GM18511 (cell line): Measurements from ENCODE around the gene PHF1.
"Not testable (repeated sequence)": the region's sequence is repeated elsewhere in the genome, so short reads cannot be mapped to it uniquely, and the experiment has no call there.

Experiments used
- ATAC-seq: cut with Tn5 transposase; IDR thresholded peaks from one replicate; pipeline ENCODE4 v1.9.1; 2021; ENCODE audit warnings: mild to moderate bottlenecking, moderate library complexity; ENCODE audit not compliant: unreplicated experiment

Gene PHF1

DNA sequence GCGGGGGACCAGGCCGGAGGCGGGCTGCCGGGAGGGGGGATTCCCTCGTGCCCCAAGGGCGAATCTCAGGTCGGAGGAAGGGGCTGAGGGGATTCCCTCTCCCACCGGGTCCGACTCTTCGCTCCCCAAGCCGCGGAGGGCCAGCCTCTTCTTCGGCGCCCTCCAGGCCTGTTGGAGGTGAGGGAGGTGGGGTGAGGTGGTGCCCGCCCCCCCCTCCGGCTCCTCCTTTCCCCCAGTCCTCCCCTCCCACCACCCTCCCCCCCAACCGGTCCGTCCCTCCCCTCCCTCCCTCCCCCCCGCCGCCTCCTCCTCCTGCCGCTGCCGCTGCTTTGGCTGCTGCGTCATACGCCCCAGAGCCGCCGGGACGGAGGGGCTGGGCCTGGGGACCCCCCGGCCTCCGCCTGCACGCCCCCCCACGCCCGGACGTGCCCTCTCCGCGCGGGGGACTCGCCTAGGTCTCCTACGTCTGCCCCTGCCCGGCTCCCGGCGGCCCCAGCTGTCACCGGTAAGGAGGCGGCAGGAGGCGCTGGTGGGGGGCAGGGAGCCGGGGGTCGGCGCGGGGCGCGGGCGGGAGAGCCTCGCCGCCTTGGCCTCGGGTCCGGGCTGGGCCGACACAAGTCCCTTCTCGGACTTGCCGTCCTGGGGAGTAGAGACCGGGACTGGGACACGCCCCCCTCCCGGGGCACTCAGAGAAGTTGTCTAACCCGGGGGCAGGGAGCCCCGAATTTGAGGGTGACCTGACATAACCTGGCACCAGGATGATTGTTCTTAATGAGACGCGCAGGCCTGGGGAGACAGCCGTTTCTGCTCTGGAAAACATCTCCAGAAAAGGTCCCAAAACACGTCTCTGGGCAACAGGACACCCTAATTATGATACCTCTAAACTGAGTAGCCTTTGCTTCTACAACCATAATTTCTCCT, at the start of gene PHF1:
Gene PHF1, plus strand, starts transcription at position 304 of the 921 bp plus-strand sequence. CDS start 1,250 bp downstream, outside the sequence.
- ATAC-seq, result peak; percentile 42

DNA sequence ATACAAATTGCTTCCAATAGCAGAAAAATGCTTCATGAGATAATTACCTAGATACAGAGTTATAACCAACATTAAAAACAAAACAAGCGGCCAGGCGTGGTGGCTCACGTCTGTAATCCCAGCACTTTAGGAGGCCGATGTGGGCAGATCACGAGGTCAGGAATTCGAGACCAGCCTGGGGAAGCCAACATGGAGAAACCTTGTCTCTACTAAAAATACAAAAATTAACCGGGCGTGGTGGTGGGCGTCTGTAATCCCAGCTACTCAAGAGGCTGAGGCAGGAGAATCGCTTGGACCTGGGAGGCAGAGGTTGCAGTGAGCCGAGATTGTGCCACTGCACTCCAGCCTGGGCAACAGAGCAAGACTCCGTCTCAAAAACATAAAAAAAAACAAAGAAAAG, 47.3 kb upstream of the PHF1 start:
- ATAC-seq, result not testable (repeated sequence)

DNA sequence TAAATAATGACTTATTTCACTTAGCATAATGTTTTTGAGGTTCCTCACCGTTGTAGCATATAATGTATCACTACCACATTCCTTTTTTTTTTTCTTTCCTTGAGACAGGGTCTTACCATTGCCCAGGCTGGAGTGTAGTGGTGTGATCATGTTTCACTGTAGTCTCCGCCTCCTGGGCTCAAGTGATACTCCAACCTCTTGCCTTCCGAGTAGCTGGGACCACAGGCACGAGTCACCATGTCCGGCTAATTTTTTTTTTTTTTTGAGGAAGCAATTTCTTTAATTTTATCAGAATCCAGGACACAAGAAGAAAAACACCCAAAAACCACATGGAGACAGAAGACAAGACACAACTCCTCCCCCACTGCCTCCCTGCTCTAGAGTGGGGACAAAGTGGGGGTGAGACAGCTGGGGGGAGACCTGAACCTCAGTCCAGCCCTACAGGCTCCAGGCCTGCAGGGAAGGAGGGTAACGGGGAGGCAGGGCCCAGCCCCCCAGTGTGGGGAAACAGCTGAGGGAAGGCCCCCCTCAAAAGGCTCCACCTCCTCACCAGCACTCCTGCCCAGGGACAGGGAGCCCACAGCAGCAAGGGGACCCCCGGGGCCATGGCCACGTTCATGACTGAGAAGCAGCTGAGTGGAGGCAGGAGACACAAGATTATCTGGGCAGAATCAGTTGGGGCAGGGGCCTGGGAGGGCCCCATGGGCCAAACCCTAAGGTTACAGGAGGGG, 46.2 kb upstream of the PHF1 start:
- ATAC-seq, result not testable (repeated sequence)

DNA sequence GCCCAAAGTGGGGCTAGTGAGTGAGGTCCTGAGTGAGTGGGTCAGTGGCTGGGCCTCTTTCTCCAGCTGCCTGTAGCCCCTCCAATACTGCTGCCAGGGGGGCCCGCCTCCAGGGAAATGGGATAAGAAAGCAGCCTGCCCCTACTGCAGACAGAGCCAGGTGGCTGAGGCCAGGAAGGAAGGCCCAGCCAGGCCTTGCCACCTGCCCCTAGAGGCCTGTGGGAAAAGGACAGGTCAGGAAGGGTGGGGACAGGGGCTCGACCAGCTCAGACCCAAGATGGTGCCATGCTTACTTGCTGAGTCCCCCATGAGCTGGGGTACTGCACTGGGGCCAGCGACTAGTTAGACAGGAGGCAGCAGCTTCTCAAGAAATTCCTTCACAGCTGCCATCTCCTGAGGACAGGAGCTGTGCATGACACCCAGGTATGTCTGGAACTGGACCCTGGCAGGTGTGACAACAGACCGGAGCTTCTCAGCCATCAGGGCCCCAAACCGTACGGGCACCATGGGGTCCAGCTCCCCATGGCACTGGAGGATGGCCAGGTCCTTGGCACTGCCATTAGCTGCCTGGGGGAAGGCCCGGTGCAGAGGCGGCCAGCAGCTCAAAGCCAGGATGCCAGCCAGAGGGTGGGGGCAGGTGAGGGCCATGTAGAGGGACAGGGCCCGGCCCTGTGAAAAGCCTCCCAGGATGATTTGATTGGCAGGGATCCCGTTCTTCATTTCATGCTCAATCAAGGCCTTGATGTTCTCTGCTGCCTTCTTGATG, 45.4 kb upstream of the PHF1 start:
- ATAC-seq, result not testable (repeated sequence)

DNA sequence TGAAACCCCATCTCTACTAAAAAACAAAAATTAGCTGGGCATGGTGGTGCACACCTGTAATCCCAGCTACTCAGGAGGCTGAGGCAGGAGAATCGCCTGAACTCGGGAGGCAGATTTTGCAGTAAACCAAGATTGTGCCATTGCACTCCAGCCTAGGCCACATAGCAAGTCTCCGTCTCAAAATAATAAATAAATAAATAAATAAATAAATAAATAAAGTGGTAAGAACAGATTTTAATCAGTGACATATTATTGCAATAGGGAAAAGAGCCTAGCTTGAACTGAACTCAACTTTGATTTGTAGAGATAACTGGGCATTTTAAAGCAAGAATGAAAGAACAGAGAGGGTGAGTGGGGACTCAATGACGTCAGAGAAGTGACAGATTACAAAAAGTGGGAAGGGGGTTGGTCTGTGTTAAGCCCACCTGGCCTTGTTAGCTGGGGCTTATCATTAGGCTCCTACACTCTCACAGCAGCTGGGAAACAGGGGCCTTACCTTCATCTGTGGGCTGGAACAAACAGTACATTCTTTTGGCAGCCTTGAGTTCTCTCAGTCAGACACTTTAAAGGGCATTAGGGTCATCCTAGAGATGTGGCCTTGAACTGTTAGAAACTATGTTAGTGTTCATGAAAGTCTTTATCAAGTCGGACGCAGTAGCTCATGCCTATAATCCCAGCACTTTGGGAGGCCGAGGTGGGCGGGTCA, 43.7 kb upstream of the PHF1 start:
- no peak for ATAC-seq

DNA sequence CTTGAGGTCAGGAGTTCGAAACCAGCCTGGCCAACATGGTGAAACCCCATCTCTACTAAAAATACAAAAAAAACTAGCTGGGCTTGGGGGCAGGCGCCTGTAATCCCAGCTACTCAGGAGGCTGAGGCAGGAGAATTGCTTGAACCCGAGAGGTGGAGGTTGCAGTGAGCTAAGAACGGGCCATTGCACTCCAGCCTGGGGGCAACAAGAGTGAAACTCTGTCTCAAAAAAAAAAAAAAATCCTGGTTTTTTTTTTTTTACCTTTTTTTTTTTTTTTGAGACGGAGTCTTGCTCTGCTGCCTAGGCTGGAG, 43.1 kb upstream of the PHF1 start:
- ATAC-seq, result not testable (repeated sequence)

DNA sequence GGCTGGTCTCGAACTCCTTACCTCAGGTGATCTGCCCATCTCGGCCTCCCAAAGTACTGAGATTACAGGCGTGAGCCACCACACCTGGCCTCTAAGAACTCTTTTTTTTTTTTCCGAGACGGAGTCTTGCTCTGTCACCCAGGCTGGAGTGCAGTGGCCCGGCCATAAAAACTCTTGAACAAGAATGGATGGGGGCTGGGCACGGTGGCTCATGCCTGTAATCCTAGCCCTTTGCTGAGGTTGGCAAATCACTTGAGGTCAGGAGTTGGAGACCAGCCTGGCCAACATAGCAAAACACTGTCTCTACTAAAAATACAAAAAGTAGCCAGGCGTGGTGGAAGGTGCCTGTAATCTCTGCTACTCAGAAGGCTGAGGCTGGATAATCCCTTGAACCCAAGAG, 38.9 kb upstream of the PHF1 start:
- not testable (repeated sequence) for ATAC-seq

DNA sequence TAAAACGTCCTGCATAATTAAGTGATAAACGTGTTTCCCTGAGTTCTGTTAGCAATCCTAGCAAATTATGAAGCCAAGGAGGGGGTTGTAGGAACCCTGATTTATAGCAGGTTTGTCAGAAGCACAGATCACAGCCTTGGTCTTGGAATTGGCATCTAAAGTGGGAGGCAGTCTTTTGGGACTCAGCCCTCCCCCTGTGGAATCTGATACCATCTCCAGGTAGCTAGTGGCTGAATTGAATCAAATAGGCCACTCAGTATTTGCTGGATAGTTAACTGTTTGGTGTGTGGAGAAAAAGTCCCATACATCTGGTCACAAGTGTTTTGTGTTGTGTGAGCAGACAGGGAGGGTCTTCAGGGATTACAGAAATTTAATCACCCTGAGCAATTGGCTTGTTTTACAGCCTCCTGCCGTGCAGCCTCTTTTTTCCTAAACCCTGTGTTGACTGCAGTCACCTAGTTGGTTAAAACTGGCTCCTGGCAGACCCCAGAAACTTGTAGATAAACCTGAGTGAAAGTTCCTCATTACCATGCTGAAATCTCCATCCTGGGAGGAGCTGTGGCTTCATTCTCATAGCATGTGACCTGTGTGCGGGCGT, 38.2 kb upstream of the PHF1 start:
- no peak for ATAC-seq

DNA sequence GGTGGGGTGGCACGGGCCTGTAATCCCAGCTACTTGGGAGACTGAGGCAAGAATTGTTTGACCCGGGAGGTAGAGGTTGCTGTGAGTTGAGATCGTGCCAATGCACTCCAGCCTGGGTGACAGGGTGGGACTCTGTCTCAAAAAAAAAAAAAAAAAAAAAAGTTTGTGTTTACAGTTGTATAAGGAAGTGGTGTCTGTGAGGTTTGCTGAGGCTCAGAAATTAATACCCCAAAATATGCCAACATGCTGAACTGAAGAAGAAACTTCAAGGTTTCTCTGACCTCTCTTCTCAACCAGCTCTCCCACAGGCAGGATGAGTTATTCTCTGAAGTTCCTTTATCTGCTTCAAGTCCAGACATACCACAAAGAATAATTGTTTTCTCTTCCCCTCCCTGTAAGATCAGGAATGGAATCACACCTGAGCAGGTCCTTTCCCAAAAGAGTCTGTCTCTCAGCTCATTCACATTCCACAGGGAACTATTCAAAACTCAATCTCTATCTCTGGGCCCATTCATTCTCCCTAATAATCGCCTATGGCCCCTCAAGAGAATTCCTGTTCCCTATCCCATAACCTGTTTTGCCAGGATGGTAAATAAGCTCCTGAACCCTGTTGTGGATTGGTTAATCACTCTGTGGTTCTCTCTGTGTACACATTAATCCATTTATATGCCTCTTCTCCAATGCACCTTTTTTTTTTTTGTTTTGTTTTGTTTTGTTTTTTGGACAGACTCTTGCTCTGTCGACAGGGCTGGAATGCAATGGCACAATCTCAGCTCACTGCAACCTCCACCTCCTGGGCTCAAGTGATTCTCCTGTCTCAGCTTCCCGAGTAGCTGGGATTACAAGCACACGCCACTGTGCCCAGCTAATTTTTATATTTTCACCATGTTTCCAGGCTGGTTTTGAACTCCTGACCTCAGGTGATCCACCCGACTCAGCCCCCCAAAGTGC, 36.6 kb upstream of the PHF1 start:
- ATAC-seq, result no peak

DNA sequence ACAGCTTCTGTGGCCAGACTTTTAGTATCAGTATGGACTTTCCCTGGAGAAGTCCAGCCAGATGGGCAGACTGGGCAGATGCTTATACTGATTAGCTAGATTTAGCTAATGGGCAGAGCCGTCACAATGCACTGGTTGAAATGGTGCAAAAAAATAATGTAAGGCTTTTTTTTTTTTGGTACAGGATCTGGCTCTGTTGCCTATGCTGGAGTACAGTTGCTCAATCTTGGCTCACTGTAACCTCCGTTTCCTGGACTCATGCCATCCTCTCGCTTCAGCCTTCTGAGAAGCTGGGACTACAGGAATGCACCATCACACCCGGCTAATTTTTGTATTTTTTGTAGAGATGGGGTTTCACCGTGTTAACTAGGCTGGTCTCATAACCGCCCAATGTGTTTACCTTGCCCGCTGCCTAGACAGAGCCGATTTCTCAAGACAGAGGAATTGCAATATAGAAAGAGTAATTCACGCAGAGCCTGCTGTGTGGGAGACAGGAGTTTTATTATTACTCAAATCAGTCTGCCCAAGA, 35.6 kb upstream of the PHF1 start:
- ATAC-seq, result no peak

DNA sequence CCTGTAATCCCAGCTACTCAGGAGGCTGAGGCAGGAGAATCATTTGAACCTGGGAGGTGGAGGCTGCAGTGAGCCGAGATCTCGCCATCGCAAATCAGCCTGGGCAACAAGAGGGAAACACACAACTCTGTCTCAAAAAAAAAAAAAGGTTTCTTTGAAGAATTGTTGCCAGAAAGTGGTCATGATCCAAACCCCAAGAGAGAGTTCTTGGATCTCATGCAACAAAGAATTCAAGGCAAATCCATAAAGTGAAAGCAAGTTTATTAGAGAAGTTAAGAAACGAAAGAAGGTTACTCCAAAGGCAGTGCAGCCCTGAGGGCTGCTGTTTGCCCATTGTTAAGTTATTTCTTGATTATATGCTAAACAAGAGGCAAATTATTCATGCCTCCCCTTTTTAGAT, 33.6 kb upstream of the PHF1 start:
- no peak for ATAC-seq

DNA sequence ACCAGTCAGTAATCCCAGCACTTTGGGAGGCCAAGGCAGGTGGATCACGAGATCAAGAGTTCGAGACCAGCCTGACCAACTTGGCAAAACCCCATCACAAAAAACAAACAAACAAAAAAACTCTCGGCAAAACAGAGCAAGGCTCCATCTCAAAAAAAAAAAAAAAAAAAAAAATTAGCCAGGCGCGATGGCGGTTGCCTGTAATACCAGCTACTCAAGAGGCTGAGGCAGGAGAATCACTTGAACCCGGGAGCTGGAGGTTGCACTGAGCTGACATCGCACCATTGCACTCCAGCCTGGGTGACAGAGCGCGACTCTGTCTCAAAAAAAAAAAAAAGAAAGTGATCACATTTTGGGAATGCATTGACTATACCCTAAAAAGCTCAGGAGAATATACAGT, 31.6 kb upstream of the PHF1 start:
- ATAC-seq, result not testable (repeated sequence)

DNA sequence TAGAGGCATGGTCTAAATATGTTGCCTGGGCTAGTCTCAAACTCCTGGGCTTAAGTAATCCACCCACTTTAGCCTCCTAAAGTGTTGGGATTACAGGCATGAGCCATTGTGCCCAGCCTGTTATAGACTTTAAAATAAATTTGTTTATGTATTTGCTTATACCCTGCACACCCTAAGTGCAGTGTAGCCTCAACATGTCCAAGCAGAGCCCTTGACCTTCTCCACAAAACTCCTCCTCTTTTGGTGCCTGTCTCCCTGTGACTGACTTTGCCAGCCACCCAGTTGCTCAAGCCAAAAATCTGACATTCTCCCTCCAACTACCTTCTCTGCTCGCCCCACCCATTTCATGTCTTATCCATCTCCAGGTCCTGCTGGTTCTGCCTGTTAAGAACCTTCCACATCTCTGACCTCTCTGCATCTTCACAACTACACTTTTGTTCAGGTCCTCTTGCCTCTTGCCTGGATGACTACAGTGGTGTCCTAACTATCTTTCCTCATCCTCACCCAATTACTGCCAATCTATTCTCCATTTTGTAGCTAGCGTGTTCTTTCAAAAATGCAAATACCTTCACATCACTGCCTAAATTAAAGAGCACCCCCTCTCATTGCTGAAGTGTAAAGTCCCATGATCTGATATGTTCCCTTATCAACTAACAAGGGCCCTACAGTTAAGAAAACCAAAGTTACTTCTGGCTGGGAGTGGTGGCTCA, 30.4 kb upstream of the PHF1 start:
- no peak for ATAC-seq

DNA sequence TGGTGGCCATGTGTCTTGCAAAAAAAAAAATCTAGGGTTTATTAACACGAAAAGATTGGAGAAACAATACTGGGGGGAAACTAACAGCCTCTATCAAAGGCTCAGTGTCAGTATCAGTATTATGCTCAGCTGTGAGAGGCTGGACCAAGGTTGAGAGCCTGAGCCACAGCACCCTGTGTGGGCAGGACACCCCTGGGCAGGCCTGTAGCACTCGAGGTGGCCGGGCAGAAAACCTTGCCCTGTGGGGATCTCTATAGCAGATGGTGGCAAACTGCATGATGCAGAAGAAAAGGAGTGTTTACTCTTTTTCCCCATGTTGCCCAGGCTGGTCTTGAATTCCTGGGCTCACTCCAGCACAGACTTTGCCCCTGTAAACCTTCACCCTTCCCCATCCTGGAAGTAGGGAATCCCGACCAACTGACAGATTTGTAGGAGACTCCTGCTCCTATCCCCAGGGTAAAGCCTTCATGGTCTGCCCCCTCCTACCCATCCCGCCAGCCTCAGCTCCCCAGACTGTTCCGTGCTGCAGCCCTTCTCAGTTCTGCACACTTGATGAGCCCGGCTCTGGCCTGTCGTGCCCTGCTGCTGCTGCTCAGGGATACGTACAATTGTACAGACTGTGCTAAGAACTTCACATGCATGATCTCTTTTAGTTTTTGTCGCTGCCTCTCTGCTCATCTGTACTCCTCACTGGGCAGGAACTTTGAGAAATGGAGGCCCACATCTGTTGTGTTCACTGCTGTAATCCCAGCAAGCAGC, 27.2 kb upstream of the PHF1 start:
- ATAC-seq, result no peak

DNA sequence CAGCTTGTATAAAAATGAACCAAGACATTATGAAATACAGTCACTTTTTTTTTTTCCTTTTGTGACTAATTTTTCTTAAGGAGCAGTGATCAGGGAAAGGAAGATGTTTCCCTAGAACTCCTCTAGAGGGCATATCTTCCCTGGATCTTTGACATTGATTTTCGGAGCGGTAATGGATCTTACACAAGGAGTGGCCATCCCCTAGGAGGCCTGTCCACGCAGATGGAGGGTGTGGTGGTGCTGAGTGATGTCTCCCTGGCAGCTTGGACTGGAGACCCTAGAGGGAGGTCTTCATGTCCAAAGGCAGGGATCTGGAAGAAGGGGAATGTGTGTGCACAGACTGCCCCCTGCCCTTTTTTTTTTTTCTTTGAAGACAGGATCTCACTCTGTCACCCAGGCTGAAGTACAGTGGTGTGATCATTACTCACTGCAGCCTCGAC, 26.2 kb upstream of the PHF1 start:
- ATAC-seq, result no peak

DNA sequence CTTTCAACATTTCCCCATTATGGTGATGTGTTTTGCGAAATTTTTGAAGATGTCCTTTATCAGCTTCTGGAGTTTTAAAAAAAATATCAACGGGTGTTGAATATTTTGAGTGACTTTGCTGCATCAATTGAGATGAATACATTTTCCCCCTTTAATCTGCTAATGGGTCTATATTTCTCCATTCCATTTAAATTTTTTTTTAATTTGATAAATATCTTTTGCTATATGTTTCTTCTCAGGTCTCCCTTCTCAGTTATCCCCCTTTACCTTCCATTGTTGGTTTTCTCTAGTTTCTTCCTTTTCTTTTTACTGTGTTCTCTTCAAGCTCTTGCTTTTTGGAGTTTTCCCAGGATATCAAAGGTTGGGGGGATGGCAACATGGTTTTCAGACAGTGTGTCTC, 20.6 kb upstream of the PHF1 start:
- ATAC-seq, result no peak

DNA sequence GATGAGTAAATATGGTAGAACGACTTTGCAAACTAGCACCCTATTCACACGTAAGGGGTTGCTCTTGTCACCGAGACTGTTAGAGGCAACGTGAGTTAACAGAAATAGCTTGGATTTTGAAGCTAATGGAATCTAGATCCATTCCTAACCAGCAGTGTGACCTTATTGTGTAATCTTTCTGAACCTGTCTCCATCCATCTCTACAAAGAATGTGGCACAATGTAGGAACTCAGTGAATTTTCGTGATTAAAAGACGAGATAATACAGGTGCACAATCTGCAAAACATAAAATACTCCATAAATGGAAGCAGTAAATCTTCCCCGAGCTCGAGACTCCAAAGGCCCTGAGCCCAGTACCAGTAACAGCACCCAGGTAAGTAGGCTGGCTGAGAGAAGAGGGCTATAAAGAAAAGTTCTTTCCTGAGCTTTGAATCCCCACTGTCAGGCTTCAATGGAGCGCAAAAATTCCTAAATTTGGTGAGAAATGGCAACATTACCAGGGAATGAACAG, 20.0 kb upstream of the PHF1 start:
- no peak for ATAC-seq
